ENCODE data around the gene DCUN1D3.
"Not testable (repeated sequence)": the region's sequence is repeated elsewhere in the genome, so short reads cannot be mapped to it uniquely, and the experiment has no call there.

DCUN1D3 gene

GRCh38 chr16:20811889-20812439 is 88.2 kb downstream of the DCUN1D3 start:
- no peak overlapping the region for H3K4me3 ChIP-seq (ENCODE audit: control insufficient read depth in 1 of 7, extremely low read depth in 1 of 7, insufficient read depth in 4 of 7, low read depth in 2 of 7, low read length in 6 of 7)
- DNase-seq, result no peak
- ChIA-PET CTCF (interaction anchor here (1.0 to 7.0 kb wide), 5 partner anchors 9 to 39 kb away, joined by 3 to 41 read pairs (median 4); no protein-coding TSS in a partner anchor), POLR2A (interaction anchor here (0.6 kb wide), 1 partner anchor 61 kb away, joined by 5 read pairs; no protein-coding TSS in a partner anchor)
- no peaks in the 10 kb centered on the region for H3K9me3 ChIP-seq (ENCODE audit: control extremely low read depth in 1 of 5, control insufficient read depth in 4 of 5, insufficient read depth in 2 of 5, low read depth in 1 of 5, low read length in 4 of 5)
- no peaks in the 10 kb centered on the region for H3K27me3 ChIP-seq (replicated peaks in 2 of 5; ENCODE audit: control insufficient read depth in 4 of 5, insufficient read depth in 5 of 5, low read length in 4 of 5)
- H3K36me3 ChIP-seq (ENCODE audit: control insufficient read depth in 4 of 4, insufficient read depth in 4 of 4, low read length in 3 of 4), result peaks cover 0 to 39% (median 10%) of the 10 kb centered on the region in 4 experiments
- WGBS (ENCODE audit: insufficient coverage), result 97% methylated on average over 6 of the region's 10 CpGs
- H3K27ac ChIP-seq (ENCODE audit: insufficient read depth in 1 of 2, low read depth in 1 of 2, low read length in 2 of 2, poor library complexity in 1 of 2, severe bottlenecking in 2 of 2), result no peak overlapping the region
- H3K4me1 ChIP-seq (ENCODE audit: control extremely low read depth in 1 of 4, control insufficient read depth in 4 of 4, insufficient read depth in 4 of 4, low read length in 3 of 4), result peaks cover 8 to 85% (median 51%) of the 10 kb centered on the region in 4 experiments

- peak overlapping the region in 1 of 2 experiments; percentile 93 for H3K27ac ChIP-seq (ENCODE audit: insufficient read depth in 1 of 2, low read depth in 1 of 2, low read length in 2 of 2, poor library complexity in 1 of 2, severe bottlenecking in 2 of 2)
- ChIA-PET POLR2A (no interaction called here), CTCF (interaction anchor here (1.0 to 3.4 kb wide), 3 partner anchors 18 to 277 kb away, joined by 3 to 13 read pairs (median 4); no protein-coding TSS in a partner anchor)
- H3K27me3 ChIP-seq (replicated peaks in 2 of 5; ENCODE audit: control insufficient read depth in 4 of 5, insufficient read depth in 5 of 5, low read length in 4 of 5), result no peaks in the 10 kb centered on the region
- DNase-seq, result no peak
- H3K4me3 ChIP-seq (ENCODE audit: control insufficient read depth in 1 of 7, extremely low read depth in 1 of 7, insufficient read depth in 4 of 7, low read depth in 2 of 7, low read length in 6 of 7), result peak overlapping the region in 5 of 7 experiments; percentile 8 to 97 (median 92)
- 94% methylated on average over 9 of the region's 11 CpGs for WGBS (ENCODE audit: insufficient coverage)
- H3K9me3 ChIP-seq (ENCODE audit: control extremely low read depth in 1 of 5, control insufficient read depth in 4 of 5, insufficient read depth in 2 of 5, low read depth in 1 of 5, low read length in 4 of 5), result no peaks in the 10 kb centered on the region
- peaks cover 0 to 58% (median 45%) of the 10 kb centered on the region in 4 experiments for H3K4me1 ChIP-seq (ENCODE audit: control extremely low read depth in 1 of 4, control insufficient read depth in 4 of 4, insufficient read depth in 4 of 4, low read length in 3 of 4)
- peaks cover 0 to 15% (median 0%) of the 10 kb centered on the region in 4 experiments for H3K36me3 ChIP-seq (ENCODE audit: control insufficient read depth in 4 of 4, insufficient read depth in 4 of 4, low read length in 3 of 4)
Observed at GRCh38 chr16:20807862-20808261, 92.3 kb downstream of the DCUN1D3 start.

- peaks cover 0 to 13% (median under 1%) of the 10 kb centered on the region in 4 experiments for H3K36me3 ChIP-seq (ENCODE audit: control insufficient read depth in 4 of 4, insufficient read depth in 4 of 4, low read length in 3 of 4)
- peak within 1 kb of the TSS; percentile 81 to 97 (median 86) for H3K4me3 ChIP-seq (ENCODE audit: control insufficient read depth in 1 of 7, extremely low read depth in 1 of 7, insufficient read depth in 4 of 7, low read depth in 2 of 7, low read length in 6 of 7)
- H3K27me3 ChIP-seq (replicated peaks in 2 of 5; ENCODE audit: control insufficient read depth in 4 of 5, insufficient read depth in 5 of 5, low read length in 4 of 5), result no peaks in the 10 kb centered on the region
- peak within 1 kb of the TSS; percentile 84 to 93 for H3K27ac ChIP-seq (ENCODE audit: insufficient read depth in 1 of 2, low read depth in 1 of 2, low read length in 2 of 2, poor library complexity in 1 of 2, severe bottlenecking in 2 of 2)
- H3K4me1 ChIP-seq (ENCODE audit: control extremely low read depth in 1 of 4, control insufficient read depth in 4 of 4, insufficient read depth in 4 of 4, low read length in 3 of 4), result peaks cover 0 to 48% (median 42%) of the 10 kb centered on the region in 4 experiments
- no peaks in the 10 kb centered on the region for H3K9me3 ChIP-seq (ENCODE audit: control extremely low read depth in 1 of 5, control insufficient read depth in 4 of 5, insufficient read depth in 2 of 5, low read depth in 1 of 5, low read length in 4 of 5)
- ChIA-PET CTCF (interaction anchor here (0.7 to 3.4 kb wide), 14 partner anchors 10 to 278 kb away, joined by 3 to 13 read pairs (median 4); no protein-coding TSS in a partner anchor), POLR2A (interaction anchor here (1.2 kb wide), 1 partner anchor 9 kb away, joined by 5 read pairs; no protein-coding TSS in a partner anchor)
- peak; percentile 90 to 95 (median 92) for DNase-seq
- under 1% methylated on average over 66 of the region's 74 CpGs for WGBS (ENCODE audit: insufficient coverage)
Observed at GRCh38 chr16:20806168-20807050, 93.7 kb downstream of the DCUN1D3 start, which contains the start of the genes ERI2 and REXO5. TSS of gene ERI2 (minus strand) at chr16:20806472. CDS start at chr16:20806430, 42 bp downstream. TSS of gene REXO5 (plus strand) at chr16:20806527. CDS start at chr16:20806954, 427 bp downstream.

GRCh38 chr16:20805684-20806167 is 94.4 kb downstream of the DCUN1D3 start:
- H3K36me3 ChIP-seq (ENCODE audit: control insufficient read depth in 4 of 4, insufficient read depth in 4 of 4, low read length in 3 of 4); DNase-seq; H3K9me3 ChIP-seq (ENCODE audit: control extremely low read depth in 1 of 5, control insufficient read depth in 4 of 5, insufficient read depth in 2 of 5, low read depth in 1 of 5, low read length in 4 of 5); H3K27me3 ChIP-seq (replicated peaks in 2 of 5; ENCODE audit: control insufficient read depth in 4 of 5, insufficient read depth in 5 of 5, low read length in 4 of 5); POLR2A ChIA-PET: not testable (repeated sequence)
- peak overlapping the region in 1 of 2 experiments; percentile 93 for H3K27ac ChIP-seq (ENCODE audit: insufficient read depth in 1 of 2, low read depth in 1 of 2, low read length in 2 of 2, poor library complexity in 1 of 2, severe bottlenecking in 2 of 2)
- WGBS (ENCODE audit: insufficient coverage), result 18% methylated on average over 6 of the region's 12 CpGs
- peak overlapping the region; percentile 81 to 97 (median 86) for H3K4me3 ChIP-seq (ENCODE audit: control insufficient read depth in 1 of 7, extremely low read depth in 1 of 7, insufficient read depth in 4 of 7, low read depth in 2 of 7, low read length in 6 of 7)
- CTCF ChIA-PET, result interaction anchor here (1.0 to 3.4 kb wide), 8 partner anchors 10 to 106 kb away, joined by 3 to 13 read pairs (median 4); no protein-coding TSS in a partner anchor
- H3K4me1 ChIP-seq (ENCODE audit: control extremely low read depth in 1 of 4, control insufficient read depth in 4 of 4, insufficient read depth in 4 of 4, low read length in 3 of 4), result peaks cover 0 to 50% (median 41%) of the 10 kb centered on the region in 4 experiments

Measured in common myeloid progenitor, CD34-positive (primary cell).